ENCODE results near the gene SUCO.
"Not testable (repeated sequence)": the region's sequence is repeated elsewhere in the genome, so short reads cannot be mapped to it uniquely, and the experiment has no call there.

SUCO gene

GRCh38 chr1:172566196-172566997, 33.4 kb downstream of the SUCO start:
- DNase-seq: no peak

GRCh38 chr1:172567720-172568119, 34.8 kb downstream of the SUCO start:
- DNase-seq: no peak

GRCh38 chr1:172574080-172574479, 41.1 kb downstream of the SUCO start:
- DNase-seq: no peak

DNA sequence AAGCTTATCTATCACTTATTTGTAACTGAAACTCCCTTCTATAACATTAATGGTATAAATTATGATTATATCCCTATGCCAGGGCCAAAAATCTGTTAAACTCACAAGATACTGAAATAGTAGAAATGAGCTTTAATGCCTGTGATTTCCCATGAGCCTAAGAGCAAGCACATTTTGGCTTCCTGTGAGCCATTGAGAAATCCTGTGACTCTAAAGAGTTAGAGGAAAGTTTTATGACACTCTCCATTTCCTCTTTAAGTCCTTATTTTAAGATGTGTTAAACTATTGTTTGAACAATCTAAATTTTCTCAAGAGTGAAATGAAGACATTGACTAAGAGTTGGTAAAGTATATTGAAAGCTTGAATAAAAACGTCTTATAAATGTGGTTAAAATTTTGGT, 45.6 kb downstream of the SUCO start:
- peak; percentile 71 to 74 for DNase-seq

- DNase-seq: no peak
Measured at GRCh38 chr1:172581273-172581672, 48.3 kb downstream of the SUCO start.

GRCh38 chr1:172581779-172582178, 48.8 kb downstream of the SUCO start:
- DNase-seq: no peak

- DNase-seq: peak in 1 of 2 donors; percentile 8
Measured at GRCh38 chr1:172582889-172583288, 49.9 kb downstream of the SUCO start.

GRCh38 chr1:172585348-172585747, 52.4 kb downstream of the SUCO start:
- DNase-seq: no peak

GRCh38 chr1:172585861-172586260, 52.9 kb downstream of the SUCO start:
- no peak for DNase-seq

DNA sequence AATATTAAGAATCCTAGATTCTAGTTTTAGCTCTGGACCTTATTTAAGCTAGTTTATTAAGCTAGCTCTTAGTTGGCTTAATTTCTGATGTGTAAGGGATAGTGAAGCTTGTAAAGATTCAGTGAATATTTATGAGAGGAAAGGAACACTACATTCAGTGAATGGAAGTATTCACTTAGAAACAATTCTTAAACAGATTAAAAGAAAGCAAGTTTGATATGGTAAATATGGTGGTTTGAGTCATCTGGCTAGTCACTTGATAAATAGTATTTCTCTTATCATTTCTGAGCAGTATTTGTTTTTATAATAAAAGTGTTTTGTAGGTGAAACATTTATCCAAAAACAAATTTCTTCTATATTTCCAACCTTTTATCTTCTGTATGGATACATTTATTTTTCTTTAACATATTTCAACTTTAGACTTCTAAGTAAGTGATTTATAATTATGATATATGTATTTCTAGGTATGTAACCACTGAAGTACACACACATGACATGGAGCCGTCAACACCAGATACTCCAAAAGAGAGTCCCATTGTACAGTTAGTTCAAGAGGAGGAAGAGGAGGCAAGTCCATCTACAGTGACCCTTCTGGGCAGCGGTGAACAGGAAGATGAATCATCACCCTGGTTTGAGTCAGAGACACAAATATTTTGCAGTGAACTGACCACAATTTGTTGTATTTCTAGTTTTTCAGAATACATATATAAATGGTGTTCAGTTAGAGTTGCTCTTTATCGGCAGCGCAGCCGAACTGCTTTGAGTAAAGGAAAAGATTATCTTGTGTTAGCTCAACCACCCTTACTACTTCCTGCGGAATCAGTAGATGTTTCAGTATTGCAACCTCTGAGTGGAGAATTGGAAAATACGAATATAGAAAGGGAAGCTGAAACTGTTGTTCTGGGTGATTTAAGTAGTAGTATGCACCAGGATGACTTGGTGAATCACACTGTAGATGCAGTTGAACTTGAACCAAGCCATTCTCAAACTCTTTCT, 55.6 kb downstream of the SUCO start:
- peak; percentile 42 to 63 for DNase-seq

GRCh38 chr1:172589553-172589952, 56.6 kb downstream of the SUCO start:
- DNase-seq: no peak

DNA sequence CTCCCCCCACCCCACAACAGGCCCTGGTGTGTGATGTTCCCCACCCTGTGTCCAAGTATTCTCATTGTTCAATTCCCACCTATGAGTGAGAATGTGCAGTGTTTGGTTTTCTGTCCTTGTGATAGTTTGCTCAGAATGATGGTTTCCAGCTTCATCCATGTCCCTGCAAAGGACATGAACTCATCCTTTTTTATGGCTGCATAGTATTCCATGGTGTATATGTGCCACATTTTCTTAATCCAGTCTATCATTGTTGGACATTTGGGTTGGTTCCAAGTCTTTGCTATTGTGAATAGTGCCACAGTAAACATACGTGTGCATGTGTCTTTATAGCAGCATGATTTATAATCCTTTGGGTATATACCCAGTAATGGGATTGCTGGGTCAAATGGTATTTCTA, 58.5 kb downstream of the SUCO start:
- not testable (repeated sequence) for DNase-seq

DNA sequence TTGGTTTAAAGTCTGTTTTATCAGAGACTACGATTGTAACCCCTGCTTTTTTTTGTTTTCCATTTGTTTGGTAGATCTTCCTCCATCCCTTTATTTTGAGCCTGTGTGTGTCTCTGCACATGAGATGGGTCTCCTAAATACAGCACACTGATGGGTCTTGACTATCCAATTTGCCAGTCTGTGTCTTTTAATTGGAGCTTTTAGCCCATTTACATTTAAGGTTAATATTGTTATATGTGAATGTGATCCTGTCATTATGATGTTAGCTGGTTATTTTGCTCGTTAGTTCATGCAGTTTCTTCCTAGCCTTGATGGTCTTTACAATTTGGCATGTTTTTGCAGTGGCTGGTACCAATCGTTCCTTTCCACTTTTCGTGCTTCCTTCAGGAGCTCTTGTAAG, 62.1 kb downstream of the SUCO start:
- not testable (repeated sequence) for DNase-seq

DNA sequence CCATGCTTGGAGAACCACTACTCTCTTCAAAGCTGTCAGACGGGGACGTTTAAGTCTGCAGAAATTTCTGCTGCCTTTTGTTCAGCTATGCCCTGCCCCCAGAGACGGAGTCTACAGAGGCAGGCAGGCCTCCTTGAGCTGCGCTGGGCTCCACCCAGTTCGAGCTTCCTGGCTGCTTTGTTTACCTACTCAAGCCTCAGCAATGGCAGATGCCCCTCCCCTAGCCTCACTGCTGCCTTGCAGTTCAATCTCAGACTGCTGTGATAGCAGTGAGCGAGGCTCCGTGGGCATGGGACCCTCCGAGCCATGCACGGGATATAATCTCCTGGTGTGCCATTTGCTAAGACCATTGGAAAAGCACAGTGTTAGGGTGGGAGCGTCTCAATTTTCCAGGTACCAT, 63.8 kb downstream of the SUCO start:
- DNase-seq: not testable (repeated sequence)

- DNase-seq: no peak
Measured at GRCh38 chr1:172599912-172600311, 67.0 kb downstream of the SUCO start.

DNA sequence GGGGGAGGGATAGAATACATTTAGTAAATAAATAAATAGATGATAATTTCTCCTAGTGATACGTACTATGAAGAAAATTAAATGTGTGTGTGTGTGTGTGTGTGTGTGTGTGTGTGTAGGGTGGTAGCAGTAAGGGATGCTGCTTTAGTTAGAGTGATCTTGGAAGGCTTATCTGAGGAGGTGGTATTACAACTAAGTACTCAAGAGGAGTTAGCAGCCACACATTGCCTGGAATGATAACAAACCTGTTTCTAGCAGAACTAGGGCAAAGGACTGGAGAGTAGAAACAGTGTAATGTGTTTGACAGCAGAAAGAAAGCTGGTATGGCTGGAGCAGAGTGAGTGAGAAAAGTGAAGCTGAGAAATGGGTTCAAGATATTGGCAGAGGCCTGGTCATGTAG, 67.7 kb downstream of the SUCO start:
- DNase-seq: no peak

GRCh38 chr1:172601046-172601630, 68.2 kb downstream of the SUCO start:
- no peak for DNase-seq

GRCh38 chr1:172602706-172603105, 69.8 kb downstream of the SUCO start:
- DNase-seq: no peak

- DNase-seq: no peak
Measured at GRCh38 chr1:172603816-172604215, 70.9 kb downstream of the SUCO start.

- no peak for DNase-seq
Measured at GRCh38 chr1:172605641-172606040, 72.7 kb downstream of the SUCO start.

DNA sequence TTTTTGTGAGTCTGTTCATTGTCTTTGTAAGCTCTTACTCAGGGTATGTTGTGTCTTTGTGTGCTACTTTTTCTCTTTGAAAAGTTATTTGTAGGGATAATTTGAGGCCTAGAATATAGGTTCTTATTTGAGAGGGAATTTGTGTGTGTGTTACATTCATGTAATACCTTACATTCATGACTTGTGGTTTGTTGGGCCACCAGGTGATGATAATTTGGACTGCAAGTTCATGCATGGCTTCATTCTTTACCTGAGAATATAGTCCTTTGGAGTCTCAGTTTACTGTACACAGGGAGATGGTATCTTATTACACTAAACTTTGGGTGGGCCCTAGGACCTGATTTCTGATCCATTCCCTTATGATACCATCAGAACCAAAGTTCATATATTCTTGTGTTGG, 74.2 kb downstream of the SUCO start:
- no peak for DNase-seq

DNA sequence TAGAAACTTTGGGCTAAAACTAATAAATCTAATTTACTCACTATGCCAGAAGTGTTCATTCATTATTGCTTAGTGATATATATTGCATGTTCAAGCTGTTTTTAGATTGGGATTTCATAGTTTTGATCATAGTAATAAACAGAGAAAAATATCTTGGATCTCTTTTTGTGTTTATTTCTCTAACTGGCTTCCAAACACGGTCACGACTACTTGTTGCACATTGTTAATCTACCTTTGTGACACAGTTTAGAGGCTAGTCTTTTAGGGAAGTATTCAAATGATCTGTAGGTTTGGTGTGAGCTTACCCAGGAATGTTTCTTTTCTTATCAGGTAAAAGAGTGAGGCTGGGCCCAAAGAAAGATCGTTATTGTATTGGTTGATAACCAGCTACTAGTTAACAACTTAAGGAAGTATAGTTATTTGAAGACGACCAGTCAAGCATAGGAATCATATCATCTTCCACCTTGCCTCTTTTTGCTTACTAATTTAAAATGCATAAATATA, 75.2 kb downstream of the SUCO start:
- no peak for DNase-seq

DNA sequence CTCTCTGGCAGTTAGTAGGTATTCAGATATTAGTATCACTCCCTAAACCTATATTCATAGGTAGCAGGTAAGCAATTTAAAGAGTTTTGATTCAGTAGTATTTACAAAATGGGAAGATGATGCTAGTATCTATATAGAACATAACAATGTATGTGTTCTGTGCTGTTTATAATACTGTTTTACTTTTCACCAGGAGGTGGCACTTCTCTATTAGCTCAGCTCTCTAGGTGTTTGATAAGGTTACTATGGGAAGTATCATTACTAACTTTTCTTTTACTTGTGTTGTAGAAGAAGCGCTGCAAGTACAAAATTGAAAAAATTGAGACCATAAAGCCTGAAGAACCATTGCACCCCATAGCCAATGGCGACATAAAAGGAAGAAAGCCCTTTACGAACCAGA, 76.6 kb downstream of the SUCO start:
- DNase-seq: peak in 1 of 2 donors; percentile 24
